Inflammatory macrophage treated with lipopolysaccharide for 4 hours (primary cell): ENCODE measurements around the gene PLEKHA7.

Experiments used
- DNase-seq: peaks from one replicate; pipeline ENCODE4 v3.0.0-alpha.2; 2020

Gene PLEKHA7

DNA sequence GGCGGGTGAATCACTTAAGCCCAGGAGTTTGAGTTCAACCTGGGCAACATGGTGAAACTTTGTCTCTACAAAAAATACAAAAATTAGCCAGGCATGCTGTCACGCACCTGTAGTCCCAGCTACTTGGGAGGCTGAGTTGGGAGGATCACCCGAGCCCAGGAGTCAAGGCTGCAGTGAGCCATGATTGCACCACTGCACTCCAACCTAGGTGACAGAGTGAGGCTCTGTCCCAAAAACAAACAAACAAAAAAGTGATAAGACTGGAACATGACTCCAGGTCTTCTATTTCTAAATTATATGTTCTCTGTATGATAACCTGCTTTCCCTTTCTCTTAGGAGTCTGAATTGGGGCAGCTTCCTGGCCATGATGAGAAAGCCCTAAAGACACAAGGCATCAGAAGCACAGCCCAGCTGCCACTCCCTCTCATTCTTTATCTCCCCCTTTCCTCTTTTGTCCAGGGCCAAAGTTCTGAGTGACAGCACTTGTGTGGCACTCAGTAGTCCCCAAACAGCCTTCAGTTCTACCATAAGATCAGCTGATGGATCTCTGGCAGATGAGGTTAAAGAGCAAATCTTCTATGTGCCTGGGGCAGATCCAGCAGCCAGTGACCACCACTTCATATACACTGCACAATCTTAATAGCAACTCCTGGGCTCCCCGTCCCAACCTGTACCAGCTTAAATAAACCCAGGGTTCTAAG lies 139.8 kb downstream of the PLEKHA7 start:
- no peak for DNase-seq

DNA sequence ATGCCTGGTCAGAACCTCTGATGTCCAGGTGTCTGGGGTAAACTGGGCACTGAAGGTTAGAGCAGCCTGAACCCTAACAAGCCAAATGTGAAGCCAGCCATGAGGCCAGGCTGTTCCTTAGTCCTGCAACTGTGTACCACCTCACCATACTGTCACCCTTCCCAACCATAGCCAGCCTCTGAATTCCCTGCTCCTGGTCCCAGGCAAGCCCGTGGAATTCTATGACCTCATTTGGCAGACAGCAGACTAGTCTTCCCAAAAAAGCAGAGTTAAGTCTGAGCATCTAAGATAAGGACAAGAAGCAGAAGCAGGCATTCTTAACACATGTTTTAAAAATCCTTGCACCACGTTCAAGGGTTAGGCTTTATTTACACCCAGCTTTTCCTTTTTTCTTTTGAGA lies 140.9 kb downstream of the PLEKHA7 start:
- DNase-seq: no peak

- no peak for DNase-seq
Measured at GRCh38 chr11:16871368-16871767, 142.8 kb downstream of the PLEKHA7 start.

DNA sequence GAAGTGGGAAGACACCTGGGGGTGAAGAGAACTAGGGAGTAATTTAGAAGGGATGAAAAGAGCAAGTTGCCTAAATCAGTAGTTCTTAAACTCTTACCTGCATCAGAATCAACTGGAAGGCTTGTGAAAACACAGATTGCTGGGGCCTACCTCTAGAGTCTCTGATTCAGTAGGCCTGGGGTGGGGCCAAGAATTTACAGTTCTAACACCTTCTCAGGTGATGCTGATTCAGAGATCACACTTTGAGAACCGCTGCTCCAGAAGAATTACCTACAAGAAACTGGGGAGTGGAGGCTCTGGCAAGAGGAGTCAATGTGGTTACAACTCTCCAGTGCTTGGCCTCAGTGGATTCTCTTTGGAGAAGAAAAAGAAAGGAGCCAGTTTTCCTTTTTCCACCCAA lies 147.1 kb downstream of the PLEKHA7 start:
- DNase-seq: no peak

DNA sequence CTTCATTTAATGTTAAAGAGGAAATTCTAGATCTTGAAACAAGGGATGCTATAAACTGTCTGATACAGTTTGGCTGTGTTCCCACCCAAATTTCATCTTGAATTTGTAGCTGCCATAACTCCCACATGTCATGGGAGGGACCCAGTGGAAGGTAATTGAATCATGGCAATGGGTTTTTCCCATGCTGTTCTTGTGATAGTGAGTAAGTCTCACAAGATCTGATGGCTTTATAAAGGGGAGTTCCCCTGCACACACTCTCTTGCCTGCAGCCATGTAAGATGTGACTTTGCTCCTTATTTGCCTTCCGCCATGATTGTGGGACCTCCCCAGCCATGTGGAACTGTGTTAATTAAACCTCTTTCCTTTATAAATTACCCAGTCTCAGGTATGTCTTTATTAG lies 149.8 kb downstream of the PLEKHA7 start:
- DNase-seq: peak; percentile 86

DNA sequence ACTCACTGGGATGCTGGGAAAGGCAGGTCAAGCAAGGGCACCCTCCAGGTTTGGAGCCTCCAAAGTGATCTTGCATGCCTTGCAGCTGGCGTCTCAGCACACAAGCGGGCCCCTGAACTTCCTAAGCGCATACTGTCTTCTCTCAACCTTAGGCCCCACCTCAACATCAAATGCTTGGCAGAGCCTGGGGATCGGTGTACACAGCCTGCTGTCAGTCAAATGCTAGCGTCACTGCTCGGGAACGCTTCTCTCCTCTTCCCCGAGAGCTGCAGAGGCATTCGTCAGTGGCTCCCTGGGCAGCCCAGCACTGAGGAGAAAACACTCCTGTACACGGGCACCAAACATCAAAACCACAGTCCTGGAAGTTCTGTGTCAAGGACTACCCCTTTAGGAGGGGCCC lies 150.8 kb downstream of the PLEKHA7 start:
- no peak for DNase-seq

DNA sequence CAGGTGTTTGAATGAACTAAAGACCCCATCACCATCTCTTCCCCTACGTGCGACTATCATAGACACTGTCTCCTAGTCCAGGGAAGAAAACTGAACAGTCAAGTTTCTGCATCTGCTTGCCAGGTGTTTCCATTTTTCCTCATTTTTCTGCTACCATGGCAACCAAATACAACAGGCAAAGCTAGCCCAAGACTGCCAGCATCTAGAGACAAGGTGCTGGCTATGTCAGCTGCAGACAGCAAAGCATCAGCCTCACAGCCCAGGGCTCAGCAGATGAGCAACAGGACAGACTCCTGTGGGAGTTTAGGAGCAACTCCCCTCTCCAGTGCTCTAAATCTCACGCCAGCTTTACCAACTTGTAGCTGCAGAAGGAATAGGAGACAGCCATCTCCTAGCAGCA lies 151.5 kb downstream of the PLEKHA7 start:
- DNase-seq: no peak

DNA sequence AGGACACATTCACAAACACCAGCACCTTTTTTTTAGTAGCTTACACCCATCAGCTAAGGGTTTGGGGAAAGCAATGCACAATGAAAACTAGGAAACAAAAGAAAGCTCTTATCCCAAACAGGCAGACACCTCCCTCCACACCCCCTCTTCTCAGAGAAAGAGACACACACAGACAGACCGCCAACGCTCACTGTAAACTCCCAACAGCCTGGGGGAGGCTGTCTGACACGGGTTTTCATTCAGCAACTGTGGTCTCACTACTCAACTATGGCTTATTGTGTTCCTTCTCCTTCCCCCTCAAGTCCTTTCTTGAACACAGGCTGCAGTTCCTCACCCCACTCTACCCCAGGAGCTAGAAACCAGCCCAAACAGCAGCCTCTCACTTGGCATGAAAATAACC lies 152.4 kb downstream of the PLEKHA7 start:
- DNase-seq: no peak

- DNase-seq: no peak
Measured at GRCh38 chr11:16860617-16861016, 153.6 kb downstream of the PLEKHA7 start.

DNA sequence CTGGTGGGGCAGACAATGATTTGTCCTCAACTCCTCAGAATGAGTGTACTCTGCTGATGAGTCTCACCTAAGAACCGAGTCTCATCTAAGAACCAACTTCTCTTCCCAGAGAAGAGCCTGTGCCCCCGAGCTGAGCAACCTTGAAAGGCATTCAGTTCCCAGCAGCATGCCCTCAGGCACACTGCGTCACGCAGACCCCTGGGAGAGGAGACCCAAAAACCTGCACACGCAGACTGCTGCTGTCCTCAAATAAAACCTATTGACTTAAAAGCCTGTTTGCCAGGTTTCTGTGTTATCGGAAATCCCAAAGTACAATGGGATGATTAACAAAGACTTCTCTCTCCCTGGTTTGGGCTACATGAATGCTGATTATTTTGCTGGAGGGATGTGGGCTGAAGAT lies 154.6 kb downstream of the PLEKHA7 start:
- DNase-seq: no peak

DNA sequence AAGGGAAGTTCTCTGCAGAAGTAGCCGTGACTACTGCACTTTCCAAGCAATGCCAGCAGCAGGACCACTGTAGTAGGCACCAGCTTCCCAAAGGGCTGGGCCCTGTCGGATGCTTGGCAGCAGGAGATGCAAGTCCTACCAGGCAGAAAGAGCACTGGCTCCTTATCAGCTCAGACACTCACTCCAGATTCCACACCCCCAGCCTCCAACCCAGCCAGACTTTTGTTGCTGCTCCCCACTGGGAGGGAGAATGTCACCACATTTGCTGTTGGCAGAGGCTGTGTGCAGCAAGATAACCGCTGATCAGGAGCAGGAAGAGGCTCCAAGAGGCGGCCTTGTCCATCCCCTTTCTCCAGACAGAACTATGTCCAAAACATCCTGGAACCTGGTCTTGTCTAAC lies 157.0 kb downstream of the PLEKHA7 start:
- no peak for DNase-seq

GRCh38 chr11:16856022-16856471 lies 158.2 kb downstream of the PLEKHA7 start:
- no peak for DNase-seq

DNA sequence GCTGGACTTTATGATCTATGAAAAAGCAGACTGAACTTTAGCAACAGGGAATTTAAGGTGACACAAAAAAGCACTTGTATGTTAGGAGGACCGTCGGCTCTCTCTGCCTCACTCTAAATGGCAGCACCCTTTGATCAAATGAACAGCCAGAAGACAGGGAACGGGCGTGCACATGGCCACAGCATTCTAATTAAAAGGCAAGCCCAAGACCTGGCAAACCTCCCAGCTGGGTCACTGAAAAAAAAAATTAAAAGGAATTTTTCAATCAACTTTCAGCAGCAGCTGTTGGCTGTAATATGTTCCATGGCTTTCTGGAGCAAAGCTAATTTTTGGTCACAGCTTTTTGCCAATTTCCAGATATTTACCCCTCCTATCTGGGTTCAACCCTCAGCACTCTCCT lies 159.2 kb downstream of the PLEKHA7 start:
- DNase-seq: no peak

- DNase-seq: no peak
Measured at GRCh38 chr11:16853859-16854258, 160.4 kb downstream of the PLEKHA7 start.

GRCh38 chr11:16853266-16853665 lies 160.9 kb downstream of the PLEKHA7 start:
- no peak for DNase-seq

DNA sequence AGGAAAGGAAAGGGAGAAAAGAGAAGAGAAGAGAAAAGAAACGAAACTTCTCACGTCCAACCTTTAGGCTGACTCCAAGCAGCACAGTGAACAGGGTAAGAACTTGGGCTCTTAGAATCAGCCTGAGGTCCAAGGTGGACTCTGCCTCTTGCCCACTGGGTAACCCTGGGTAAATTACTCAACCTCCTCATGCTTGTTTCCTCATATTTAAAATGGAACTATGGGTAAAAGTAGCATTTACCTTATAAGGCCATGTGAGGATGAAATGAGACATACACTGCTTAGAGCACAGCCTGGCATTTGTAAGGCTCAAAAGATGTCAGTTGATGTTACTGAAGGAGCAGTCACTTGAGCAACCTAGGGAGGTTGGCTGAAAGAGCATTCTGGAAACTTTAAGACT lies 167.9 kb downstream of the PLEKHA7 start:
- peak; percentile 11 for DNase-seq

DNA sequence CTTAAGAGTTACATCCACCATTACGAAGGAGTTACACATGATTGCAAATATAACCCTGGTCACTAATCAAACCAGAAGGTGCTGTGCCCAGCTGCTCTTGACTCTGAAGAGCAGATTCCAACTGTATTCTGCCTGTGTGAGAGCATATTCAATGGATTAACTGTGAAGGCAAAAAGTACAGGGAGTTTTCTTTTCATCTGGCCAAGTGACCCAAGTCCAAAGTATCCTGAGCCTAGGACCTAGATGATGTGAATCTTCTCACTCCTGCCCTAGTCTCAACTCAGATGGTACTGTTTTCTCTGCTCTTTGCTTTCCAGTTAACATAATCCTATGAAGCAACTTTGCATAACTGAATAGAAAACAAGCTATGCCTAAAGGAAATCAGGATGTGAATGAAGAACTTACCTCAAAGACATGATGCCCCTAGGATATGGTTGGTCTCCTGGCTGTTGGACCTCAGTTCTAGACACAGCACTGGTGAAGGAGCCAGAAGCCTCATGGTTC lies 169.9 kb downstream of the PLEKHA7 start:
- no peak for DNase-seq

- no peak for DNase-seq
Measured at GRCh38 chr11:16843294-16843693, 170.9 kb downstream of the PLEKHA7 start.

- no peak for DNase-seq
Measured at GRCh38 chr11:16841984-16842383, 172.2 kb downstream of the PLEKHA7 start.

GRCh38 chr11:16841481-16841880 lies 172.7 kb downstream of the PLEKHA7 start:
- DNase-seq: no peak

DNA sequence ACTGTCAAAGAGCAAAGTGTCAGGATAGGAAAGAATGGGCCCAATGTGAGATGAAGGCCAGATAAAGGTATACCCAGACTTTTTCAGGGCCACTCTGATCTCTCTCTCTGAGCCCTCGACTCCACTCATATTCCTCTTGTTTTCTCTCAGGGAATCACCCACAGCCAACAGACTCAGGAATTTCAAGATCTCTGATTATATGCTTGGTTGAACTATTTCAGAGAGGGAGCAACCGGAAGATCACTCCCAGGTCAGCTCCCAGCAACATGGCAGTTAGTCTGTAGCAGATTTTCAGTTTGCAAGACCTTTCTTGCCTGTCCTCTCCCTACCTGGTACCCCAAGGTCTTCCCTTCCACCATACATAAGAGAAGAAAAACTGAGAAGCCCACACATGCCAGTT lies 173.3 kb downstream of the PLEKHA7 start:
- DNase-seq: no peak

DNA sequence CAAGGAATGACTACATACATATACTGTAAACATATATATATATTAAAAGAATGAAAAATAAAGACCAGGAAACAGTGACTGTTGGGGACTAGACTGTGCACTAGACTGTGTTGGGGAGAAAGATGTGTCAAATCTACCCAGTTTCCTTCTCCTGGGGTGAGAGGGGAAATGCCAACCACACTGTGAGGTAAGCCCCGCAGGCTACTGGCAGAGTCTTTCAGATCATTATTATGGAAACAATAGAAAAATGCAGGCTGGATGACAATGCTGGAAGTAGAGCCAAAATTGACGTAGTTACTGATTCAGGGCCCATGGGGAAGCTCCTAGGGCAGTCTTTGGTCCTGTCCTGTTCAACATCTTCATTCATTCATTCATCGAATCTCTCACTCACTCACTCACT lies 174.4 kb downstream of the PLEKHA7 start:
- no peak for DNase-seq

- no peak for DNase-seq
Measured at GRCh38 chr11:16834384-16834783, 179.8 kb downstream of the PLEKHA7 start.

GRCh38 chr11:16833026-16833425 lies 181.2 kb downstream of the PLEKHA7 start:
- no peak for DNase-seq

DNA sequence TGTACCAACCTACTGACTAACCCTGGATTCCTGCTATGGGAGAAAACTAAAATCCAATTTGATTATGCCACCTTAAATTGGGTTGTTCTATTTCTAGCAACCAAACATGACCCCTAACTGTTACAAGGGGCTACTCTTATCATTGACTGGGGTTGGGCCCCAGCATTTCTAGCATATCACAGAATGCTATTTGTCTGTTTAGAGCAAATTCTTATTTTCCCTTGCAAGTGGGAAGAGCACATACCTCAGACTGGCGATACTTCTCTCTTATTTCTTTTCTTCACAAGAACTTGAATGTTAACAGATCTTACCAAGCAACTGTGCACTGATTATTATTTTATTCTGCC lies 182.0 kb downstream of the PLEKHA7 start:
- DNase-seq: no peak
